H9 (cell line): ENCODE measurements around the gene MSI2. TPM values are rescaled to one million over a fixed set of nuclear protein-coding genes. Genes with fewer than 3 reads are reported as not detected.

Experiments used
- DNase-seq: peaks from one replicate; pipeline ENCODE4 v3.0.0-alpha.2; 2017
- H2AFZ ChIP-seq: one replicate; pipeline ENCODE4 v1.6.1; 2013; ENCODE audit warnings: mild to moderate bottlenecking, low read length, control low read depth, moderate library complexity
- H2AK5ac ChIP-seq: 2 replicates; pipeline ENCODE4 v1.6.1; 2013; ENCODE audit warnings: low read length, control low read depth, mixed read lengths; ENCODE audit not compliant: insufficient read length
- H2BK120ac ChIP-seq: one replicate; pipeline ENCODE4 v1.6.1; 2013; ENCODE audit warnings: low read depth, mild to moderate bottlenecking, low read length, control low read depth, inconsistent platforms; ENCODE audit not compliant: poor library complexity, severe bottlenecking
- H2BK12ac ChIP-seq: 2 replicates; pipeline ENCODE4 v1.6.1; 2013; ENCODE audit warnings: low read length, control low read depth, mixed read lengths, low read depth; ENCODE audit not compliant: insufficient read length
- H2BK15ac ChIP-seq: 2 replicates; pipeline ENCODE4 v1.6.1; 2013; ENCODE audit warnings: low read depth, low read length, control low read depth
- H2BK20ac ChIP-seq: one replicate; pipeline ENCODE4 v1.6.1; 2013; ENCODE audit warnings: low read depth, mild to moderate bottlenecking, low read length, control low read depth, inconsistent platforms; ENCODE audit not compliant: poor library complexity, severe bottlenecking
- H2BK5ac ChIP-seq: 2 replicates; pipeline ENCODE4 v1.6.1; 2013; ENCODE audit warnings: low read length, control low read depth, mixed read lengths; ENCODE audit not compliant: insufficient read length
- H3K14ac ChIP-seq: 2 replicates; pipeline ENCODE4 v1.6.1; 2013; ENCODE audit warnings: low read length, control low read depth; ENCODE audit not compliant: insufficient read depth
- H3K18ac ChIP-seq: 2 replicates; pipeline ENCODE4 v1.6.1; 2013; ENCODE audit warnings: low read depth, mild to moderate bottlenecking, mixed read lengths, low read length, control low read depth; ENCODE audit not compliant: insufficient read length
- H3K23ac ChIP-seq: 2 replicates; pipeline ENCODE4 v1.6.1; 2013; ENCODE audit warnings: low read length, control low read depth, mixed read lengths, low read depth; ENCODE audit not compliant: insufficient read length
- H3K23me2 ChIP-seq: 2 replicates; pipeline ENCODE4 v1.6.1; 2013; ENCODE audit warnings: low read depth, mild to moderate bottlenecking, mixed read lengths, low read length, control low read depth; ENCODE audit not compliant: insufficient read length, poor library complexity, severe bottlenecking
- H3K27ac ChIP-seq: 2 replicates; pipeline ENCODE4 v1.5.1; 2013; ENCODE audit warnings: low read length, control low read depth, mixed read lengths, low read depth; ENCODE audit not compliant: insufficient read length
- H3K27me3 ChIP-seq: 2 replicates; pipeline ENCODE4 v1.6.1; 2013; ENCODE audit warnings: low read length, control low read depth, inconsistent platforms; ENCODE audit not compliant: insufficient read depth
- H3K4ac ChIP-seq: 2 replicates; pipeline ENCODE4 v1.6.1; 2013; ENCODE audit warnings: low read depth, mild to moderate bottlenecking, control low read depth, inconsistent platforms, low read length, moderate library complexity
- H3K4me1 ChIP-seq: 2 replicates; pipeline ENCODE4 v1.6.1; 2013; ENCODE audit warnings: low read length, control low read depth, inconsistent platforms; ENCODE audit not compliant: insufficient read depth
- H3K4me2 ChIP-seq: 2 replicates; pipeline ENCODE4 v1.6.1; 2013; ENCODE audit warnings: low read length, control low read depth, mixed read lengths; ENCODE audit not compliant: insufficient read length, insufficient read depth
- H3K56ac ChIP-seq: 2 replicates; pipeline ENCODE4 v1.6.1; 2013; ENCODE audit warnings: low read depth, mild to moderate bottlenecking, mixed read lengths, low read length, control low read depth; ENCODE audit not compliant: insufficient read length
- H3K79me1 ChIP-seq: 2 replicates; pipeline ENCODE4 v1.6.1; 2013; ENCODE audit warnings: low read depth, mild to moderate bottlenecking, moderate library complexity, low read length, control low read depth, inconsistent platforms; ENCODE audit not compliant: insufficient read depth, poor library complexity, severe bottlenecking
- H3K79me2 ChIP-seq: 2 replicates; pipeline ENCODE4 v1.6.1; 2013; ENCODE audit warnings: low read length, control low read depth, inconsistent platforms; ENCODE audit not compliant: insufficient read depth
- H3K9ac ChIP-seq: 2 replicates; pipeline ENCODE4 v1.6.1; 2013; ENCODE audit warnings: low read length, control low read depth, mixed read lengths; ENCODE audit not compliant: insufficient read length; ENCODE audit errors: extremely low read depth
- H3K9me3 ChIP-seq: one replicate; pipeline ENCODE4 v1.6.1; 2013; ENCODE audit warnings: low read depth, low read length, inconsistent platforms; ENCODE audit not compliant: control insufficient read depth
- H3T11ph ChIP-seq: one replicate; pipeline ENCODE4 v1.6.1; 2013; ENCODE audit warnings: mild to moderate bottlenecking, low read length, control low read depth, inconsistent platforms
- H4K20me1 ChIP-seq: one replicate; pipeline ENCODE4 v1.6.1; 2013; ENCODE audit not compliant: control insufficient read depth, insufficient read length, insufficient read depth
- H4K5ac ChIP-seq: 2 replicates; pipeline ENCODE4 v1.6.1; 2013; ENCODE audit warnings: low read depth, mild to moderate bottlenecking, mixed read lengths, low read length, control low read depth; ENCODE audit not compliant: insufficient read length
- H4K8ac ChIP-seq: replicated peaks from 2 replicates; pipeline ENCODE4 v1.6.1; 2013; ENCODE audit warnings: low read length, control low read depth, mixed read lengths, low read depth; ENCODE audit not compliant: insufficient read length
- H4K91ac ChIP-seq: 2 replicates; pipeline ENCODE4 v1.6.1; 2013; ENCODE audit warnings: low read depth, mild to moderate bottlenecking, moderate library complexity, mixed read lengths, low read length, control low read depth; ENCODE audit not compliant: insufficient read length
- H3K27ac Mint-ChIP-seq, 3 experiments: 2 replicates in 2 of 3; 3 replicates in 1 of 3; pipeline ENCODE4 v1.8.0; 2020 to 2021; ENCODE audit warnings: mixed read lengths in 3 of 3, mild to moderate bottlenecking in 1 of 3, moderate library complexity in 1 of 3
- H3K27me3 Mint-ChIP-seq: 2 replicates; pipeline ENCODE4 v1.8.0; 2021; ENCODE audit warnings: low read depth, mild to moderate bottlenecking, moderate library complexity, mixed read lengths
- H3K36me3 Mint-ChIP-seq, 3 experiments: 2 replicates in 2 of 3; 3 replicates in 1 of 3; pipeline ENCODE4 v1.8.0; 2020 to 2021; ENCODE audit warnings: low read depth in 3 of 3, mixed read lengths in 3 of 3; ENCODE audit not compliant: insufficient read depth in 1 of 3
- H3K4me1 Mint-ChIP-seq, 2 experiments: 2 replicates each; pipeline ENCODE4 v1.8.0; 2020; ENCODE audit warnings: mixed read lengths in 2 of 2
- H3K4me3 Mint-ChIP-seq, 2 experiments: 2 replicates in 1 of 2; 3 replicates in 1 of 2; pipeline ENCODE4 v1.8.0; 2020 to 2021; ENCODE audit warnings: mild to moderate bottlenecking in 2 of 2, mixed read lengths in 2 of 2, moderate library complexity in 1 of 2
- H3K9me3 Mint-ChIP-seq, 2 experiments: 2 replicates in 1 of 2; 3 replicates in 1 of 2; pipeline ENCODE4 v1.8.0; 2020; ENCODE audit warnings: mild to moderate bottlenecking in 2 of 2, mixed read lengths in 2 of 2, moderate library complexity in 1 of 2
- whole genome bisulfite sequencing: extraction: QIAGEN DNeasy Blood & Tissue Kit; methylation state at CpG from one replicate; pipeline ENCODE4 v1.1.7; 2013; ENCODE audit warnings: missing lambda C conversion rate, low lambda C conversion rate, mixed read lengths; ENCODE audit not compliant: insufficient read length; ENCODE audit errors: extremely low coverage; 5-methylcytosine and 5-hydroxymethylcytosine counted together
- total RNA-seq: library from RNA; stranded (reverse); gene quantifications from 2 replicates; pipeline ENCODE4 v1.2.1, GENCODE V29; 2021
- TF ChIP-seq, protein P1 (sequence below): fragments of 200-600 bp; sonication (generic); conservative IDR thresholded peaks from 3 replicates; pipeline ENCODE4 v1.8.0; 2021; ENCODE audit warnings: antibody characterized with exemption, mild to moderate bottlenecking

MSI2 gene
- total RNA-seq, 1 experiment from 2014 or later: 98.5 TPM

- Histone ChIP-seq H3K4me2 (no peak overlapping the region), H2BK120ac (no peak overlapping the region), H2BK5ac (no peak overlapping the region), H3K18ac (no peak overlapping the region), H2AK5ac (no peak overlapping the region), H3K14ac (no peak overlapping the region), H3K79me2 (no peaks in the 10 kb centered on the region), H3K27me3 (no peaks in the 10 kb centered on the region), H2AFZ (no peak overlapping the region), H3K23ac (no peak overlapping the region), H4K91ac (no peak overlapping the region), H2BK20ac (no peak overlapping the region), H3K23me2 (no peaks in the 10 kb centered on the region), H3K4me1 (no peaks in the 10 kb centered on the region), H2BK15ac (no peak overlapping the region), H3K9me3 (no peaks in the 10 kb centered on the region), H4K8ac (no peak overlapping the region), H3K56ac (no peak overlapping the region), H3K27ac (no peak overlapping the region), H3K79me1 (no peaks in the 10 kb centered on the region), H4K5ac (no peak overlapping the region), H2BK12ac (no peak overlapping the region), H3T11ph (no peak overlapping the region), H3K4ac (no peak overlapping the region), H4K20me1 (no peaks in the 10 kb centered on the region), H3K9ac (no peak overlapping the region)
- no peak overlapping the region for H3K4me3 Mint-ChIP-seq
- TF ChIP-seq, protein P1, sequence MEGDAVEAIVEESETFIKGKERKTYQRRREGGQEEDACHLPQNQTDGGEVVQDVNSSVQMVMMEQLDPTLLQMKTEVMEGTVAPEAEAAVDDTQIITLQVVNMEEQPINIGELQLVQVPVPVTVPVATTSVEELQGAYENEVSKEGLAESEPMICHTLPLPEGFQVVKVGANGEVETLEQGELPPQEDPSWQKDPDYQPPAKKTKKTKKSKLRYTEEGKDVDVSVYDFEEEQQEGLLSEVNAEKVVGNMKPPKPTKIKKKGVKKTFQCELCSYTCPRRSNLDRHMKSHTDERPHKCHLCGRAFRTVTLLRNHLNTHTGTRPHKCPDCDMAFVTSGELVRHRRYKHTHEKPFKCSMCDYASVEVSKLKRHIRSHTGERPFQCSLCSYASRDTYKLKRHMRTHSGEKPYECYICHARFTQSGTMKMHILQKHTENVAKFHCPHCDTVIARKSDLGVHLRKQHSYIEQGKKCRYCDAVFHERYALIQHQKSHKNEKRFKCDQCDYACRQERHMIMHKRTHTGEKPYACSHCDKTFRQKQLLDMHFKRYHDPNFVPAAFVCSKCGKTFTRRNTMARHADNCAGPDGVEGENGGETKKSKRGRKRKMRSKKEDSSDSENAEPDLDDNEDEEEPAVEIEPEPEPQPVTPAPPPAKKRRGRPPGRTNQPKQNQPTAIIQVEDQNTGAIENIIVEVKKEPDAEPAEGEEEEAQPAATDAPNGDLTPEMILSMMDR: no peak
- H3K36me3 Mint-ChIP-seq: peaks cover 10 to 14% (median 13%) of the 10 kb centered on the region in 3 experiments; a peak in 6 of 7 replicates
- H3K27me3 Mint-ChIP-seq: no peaks in the 10 kb centered on the region
- H3K27ac Mint-ChIP-seq: no peak overlapping the region
- H3K9me3 Mint-ChIP-seq: no peaks in the 10 kb centered on the region
- no CpG with 5 or more reads among the region's 6 CpGs for WGBS
- peaks cover 16 to 24% of the 10 kb centered on the region in 2 experiments for H3K4me1 Mint-ChIP-seq
- DNase-seq: no peak
Measured at GRCh38 chr17:57637666-57638010, 381.3 kb downstream of the MSI2 start.
